ENCODE measurements around the gene HCAR2. TPM values are rescaled to one million over a fixed set of nuclear protein-coding genes. Genes with fewer than 3 reads are reported as not detected.

Gene HCAR2
- total and polyA plus RNA-seq, 2 of the 13 experiments (the other 11 are each of a cell fraction or from before 2014, with no cell fraction given): 0.09 to 5.6 TPM

DNA sequence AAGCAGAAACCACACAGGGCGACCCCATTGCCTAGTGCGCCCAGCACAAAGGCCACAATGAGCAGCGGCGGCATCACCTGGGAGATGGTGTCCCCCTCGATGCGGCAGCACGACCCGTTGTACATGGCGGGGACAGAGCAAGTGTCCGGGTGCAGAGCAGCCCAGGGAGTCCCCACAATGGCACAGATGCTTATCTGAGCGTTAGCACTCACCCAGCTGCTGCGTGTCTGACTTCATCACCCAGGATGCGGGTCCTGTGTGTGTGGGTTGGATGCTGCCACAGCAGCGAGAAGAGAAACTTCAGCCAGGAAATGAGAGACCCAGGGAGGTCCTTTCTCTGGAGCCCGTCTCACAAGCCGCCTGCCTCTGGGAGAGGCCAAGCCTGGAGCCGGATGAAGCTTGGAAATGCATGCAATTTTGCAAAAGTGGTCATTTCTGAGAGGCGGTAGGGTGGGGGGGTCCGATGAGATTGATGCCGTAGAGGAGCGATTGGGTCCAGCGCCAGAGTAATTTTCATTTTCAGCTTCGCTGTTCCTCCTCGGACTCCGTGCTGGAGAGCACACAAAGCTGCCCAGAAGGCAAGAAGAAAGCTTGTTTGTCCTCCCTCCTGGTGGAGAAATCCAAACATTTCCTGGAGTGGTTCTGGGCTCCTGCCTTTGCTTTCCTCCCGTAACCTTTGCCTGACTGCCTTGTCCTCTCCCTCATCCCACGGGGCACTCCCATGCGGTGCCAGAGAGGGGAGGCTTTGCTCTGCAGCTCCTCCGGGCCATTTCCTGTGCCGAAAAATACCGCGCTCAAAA lies 27.3 kb upstream of the HCAR2 start, which contains the start of gene HCAR1 (continued):
- TF ChIP-seq, protein P1, sequence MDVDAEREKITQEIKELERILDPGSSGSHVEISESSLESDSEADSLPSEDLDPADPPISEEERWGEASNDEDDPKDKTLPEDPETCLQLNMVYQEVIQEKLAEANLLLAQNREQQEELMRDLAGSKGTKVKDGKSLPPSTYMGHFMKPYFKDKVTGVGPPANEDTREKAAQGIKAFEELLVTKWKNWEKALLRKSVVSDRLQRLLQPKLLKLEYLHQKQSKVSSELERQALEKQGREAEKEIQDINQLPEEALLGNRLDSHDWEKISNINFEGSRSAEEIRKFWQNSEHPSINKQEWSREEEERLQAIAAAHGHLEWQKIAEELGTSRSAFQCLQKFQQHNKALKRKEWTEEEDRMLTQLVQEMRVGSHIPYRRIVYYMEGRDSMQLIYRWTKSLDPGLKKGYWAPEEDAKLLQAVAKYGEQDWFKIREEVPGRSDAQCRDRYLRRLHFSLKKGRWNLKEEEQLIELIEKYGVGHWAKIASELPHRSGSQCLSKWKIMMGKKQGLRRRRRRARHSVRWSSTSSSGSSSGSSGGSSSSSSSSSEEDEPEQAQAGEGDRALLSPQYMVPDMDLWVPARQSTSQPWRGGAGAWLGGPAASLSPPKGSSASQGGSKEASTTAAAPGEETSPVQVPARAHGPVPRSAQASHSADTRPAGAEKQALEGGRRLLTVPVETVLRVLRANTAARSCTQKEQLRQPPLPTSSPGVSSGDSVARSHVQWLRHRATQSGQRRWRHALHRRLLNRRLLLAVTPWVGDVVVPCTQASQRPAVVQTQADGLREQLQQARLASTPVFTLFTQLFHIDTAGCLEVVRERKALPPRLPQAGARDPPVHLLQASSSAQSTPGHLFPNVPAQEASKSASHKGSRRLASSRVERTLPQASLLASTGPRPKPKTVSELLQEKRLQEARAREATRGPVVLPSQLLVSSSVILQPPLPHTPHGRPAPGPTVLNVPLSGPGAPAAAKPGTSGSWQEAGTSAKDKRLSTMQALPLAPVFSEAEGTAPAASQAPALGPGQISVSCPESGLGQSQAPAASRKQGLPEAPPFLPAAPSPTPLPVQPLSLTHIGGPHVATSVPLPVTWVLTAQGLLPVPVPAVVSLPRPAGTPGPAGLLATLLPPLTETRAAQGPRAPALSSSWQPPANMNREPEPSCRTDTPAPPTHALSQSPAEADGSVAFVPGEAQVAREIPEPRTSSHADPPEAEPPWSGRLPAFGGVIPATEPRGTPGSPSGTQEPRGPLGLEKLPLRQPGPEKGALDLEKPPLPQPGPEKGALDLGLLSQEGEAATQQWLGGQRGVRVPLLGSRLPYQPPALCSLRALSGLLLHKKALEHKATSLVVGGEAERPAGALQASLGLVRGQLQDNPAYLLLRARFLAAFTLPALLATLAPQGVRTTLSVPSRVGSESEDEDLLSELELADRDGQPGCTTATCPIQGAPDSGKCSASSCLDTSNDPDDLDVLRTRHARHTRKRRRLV (CRISPR knock-in tag; IDR thresholded peaks at IDR 0.05): 0 out of 2 replicates have a peak, but pooled peaks have one; percentile 33
- no peak for TF ChIP-seq HNRNPL (IDR thresholded peaks at IDR 0.05; ENCODE audit: low read depth, low read length)
- TF ChIP-seq PATZ1 (CRISPR knock-in tag; IDR thresholded peaks at IDR 0.05): no peak
- TF ChIP-seq KAT2B (IDR thresholded peaks at IDR 0.05; ENCODE audit: borderline replicate concordance, low read depth, low read length): no peak
- no peak for TF ChIP-seq ZNF609 (CRISPR knock-in tag; IDR thresholded peaks at IDR 0.05; ENCODE audit: borderline replicate concordance)
- no peak for TF ChIP-seq YEATS4 (CRISPR knock-in tag; IDR thresholded peaks at IDR 0.05; ENCODE audit: borderline replicate concordance)
- TF ChIP-seq, protein P2, sequence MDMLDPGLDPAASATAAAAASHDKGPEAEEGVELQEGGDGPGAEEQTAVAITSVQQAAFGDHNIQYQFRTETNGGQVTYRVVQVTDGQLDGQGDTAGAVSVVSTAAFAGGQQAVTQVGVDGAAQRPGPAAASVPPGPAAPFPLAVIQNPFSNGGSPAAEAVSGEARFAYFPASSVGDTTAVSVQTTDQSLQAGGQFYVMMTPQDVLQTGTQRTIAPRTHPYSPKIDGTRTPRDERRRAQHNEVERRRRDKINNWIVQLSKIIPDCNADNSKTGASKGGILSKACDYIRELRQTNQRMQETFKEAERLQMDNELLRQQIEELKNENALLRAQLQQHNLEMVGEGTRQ (IDR thresholded peaks at IDR 0.05; ENCODE audit: low read depth, low read length): no peak
- TF ChIP-seq, protein P2 (CRISPR knock-in tag; IDR thresholded peaks at IDR 0.05; ENCODE audit: borderline replicate concordance): no peak
- no peak for TF ChIP-seq SUZ12 (IDR thresholded peaks at IDR 0.05; ENCODE audit: low read depth, low read length)
- no peak for TF ChIP-seq MLLT10 (CRISPR knock-in tag; IDR thresholded peaks at IDR 0.05)
- no peak for TF ChIP-seq JARID2 (CRISPR knock-in tag; IDR thresholded peaks at IDR 0.05; ENCODE audit: insufficient replicate concordance)
